GM12878 (cell line): Measurements from ENCODE around the gene FOXO1. TPM values are rescaled to one million over a fixed set of nuclear protein-coding genes. Genes with fewer than 3 reads are reported as not detected.

ENCODE experiments used
- ATAC-seq: fragments of 200-7000 bp; cut with Tn5 transposase; 3 replicates; pipeline ENCODE4 v1.9.1; 2020; ENCODE audit warnings: mild to moderate bottlenecking, moderate library complexity
- BruUV-seq: library from RNA; stranded (reverse); fragments of 400-500 nt; replicated peaks from 2 replicates; lab custom pipeline; 2021; lab: Mats Ljungman, UMichigan
- CTCF ChIA-PET: fragments of 300-600 bp; sonication (Branson Sonifier 250); formaldehyde crosslinking; extraction: SDS; loops from one replicate; lab custom pipeline; 2021; ENCODE audit warnings: inconsistent platforms; lab: Yijun Ruan, JAX
- POLR2A ChIA-PET: fragments of 350-600 bp; formaldehyde crosslinking; extraction: SDS; loops from one replicate; lab custom pipeline; 2021; ENCODE audit warnings: inconsistent platforms; lab: Charles Lee
- RAD21 ChIA-PET: fragments of 300-600 bp; sonication (Branson Sonifier 250); formaldehyde crosslinking; loops from one replicate; lab custom pipeline; 2023; ENCODE audit warnings: antibody characterized with exemption; ENCODE audit not compliant: unreplicated experiment; lab: Charles Lee
- SMC1A ChIA-PET: fragments of 300-600 bp; sonication (Branson Sonifier 250); formaldehyde crosslinking; loops from one replicate; lab custom pipeline; 2023; ENCODE audit not compliant: unreplicated experiment, uncharacterized antibody; lab: Charles Lee
- DNase-seq: peaks from one replicate; pipeline ENCODE4 v3.0.0-alpha.2; 2011; ENCODE audit warnings: low read depth, low spot score
- FAIRE-seq: peaks from 3 replicates; lab custom pipeline; 2011; peaks lifted over from hg19 to GRCh38; lab: Jason Lieb, UNC
- H2AFZ ChIP-seq: 2 replicates; pipeline ENCODE4 v1.6.0; 2011; ENCODE audit warnings: low read depth, low read length, control low read depth; ENCODE audit not compliant: control insufficient read depth
- H3K27ac ChIP-seq: 2 replicates; pipeline ENCODE4 v1.5.1; 2011; ENCODE audit warnings: control low read depth; ENCODE audit not compliant: control insufficient read depth, insufficient read depth
- H3K27me3 ChIP-seq, 2 experiments: replicated peaks in 1 of 2; 2 replicates each; pipeline versions ENCODE4 v1.6.0 to v1.6.1; 2011; ENCODE audit warnings: low read length in 1 of 2; ENCODE audit not compliant: control insufficient read depth in 2 of 2, insufficient read depth in 2 of 2
- H3K36me3 ChIP-seq, 2 experiments: 2 replicates each; pipeline ENCODE4 v1.5.1; 2011; ENCODE audit warnings: low read length in 1 of 2; ENCODE audit not compliant: control insufficient read depth in 2 of 2, insufficient read depth in 2 of 2
- H3K4me1 ChIP-seq: 2 replicates; pipeline ENCODE4 v1.6.1; 2011; ENCODE audit warnings: mild to moderate bottlenecking, low read length, moderate library complexity, mixed read lengths; ENCODE audit not compliant: control insufficient read depth, insufficient read depth
- H3K4me2 ChIP-seq: 2 replicates; pipeline ENCODE4 v1.6.0; 2011; ENCODE audit warnings: control low read depth; ENCODE audit not compliant: control insufficient read depth, insufficient read depth
- H3K4me3 ChIP-seq: fragments of 200-600 bp; sonication (generic); 2 replicates; pipeline ENCODE4 v1.5.1; 2016
- H3K79me2 ChIP-seq: 2 replicates; pipeline ENCODE4 v1.6.0; 2011; ENCODE audit warnings: low read length; ENCODE audit not compliant: control insufficient read depth, insufficient read depth
- H3K9ac ChIP-seq: 2 replicates; pipeline ENCODE4 v1.8.0; 2011; ENCODE audit warnings: low read length, control low read depth, mixed read lengths; ENCODE audit not compliant: control insufficient read depth, insufficient read depth
- H3K9me3 ChIP-seq: replicated peaks from 3 replicates; pipeline ENCODE4 v1.5.1; 2011; ENCODE audit warnings: mild to moderate bottlenecking, low read length; ENCODE audit not compliant: control insufficient read depth, insufficient read depth
- H4K20me1 ChIP-seq: 2 replicates; pipeline ENCODE4 v1.6.0; 2011; ENCODE audit not compliant: control insufficient read depth, insufficient read depth
- BHLHE40 ChIP-seq, 2 experiments: fragments of 450-650 bp in 1 of 2; IDR thresholded peaks; 2 replicates each; pipeline ENCODE4 v1.6.1; 2011 to 2017; ENCODE audit warnings: low read depth in 2 of 2, borderline replicate concordance in 1 of 2, improper control_type of control experiment in 1 of 2, low read length in 1 of 2, mild to moderate bottlenecking in 1 of 2
- DPF2 ChIP-seq: fragments of 450-650 bp; IDR thresholded peaks from 2 replicates; pipeline ENCODE4 v1.6.1; 2017; ENCODE audit warnings: mild to moderate bottlenecking
- E2F8 ChIP-seq: fragments of 450-650 bp; IDR thresholded peaks from 2 replicates; pipeline ENCODE4 v1.6.1; 2018; ENCODE audit warnings: mild to moderate bottlenecking, low read depth, moderate library complexity; ENCODE audit not compliant: partially characterized antibody
- EGR1 ChIP-seq, 2 experiments: IDR thresholded peaks; 1 replicate in 1 of 2; 2 replicates in 1 of 2; pipeline ENCODE4 v1.6.1; 2011 to 2012; ENCODE audit warnings: low read depth in 2 of 2, low read length in 2 of 2, borderline replicate concordance in 1 of 2, mild to moderate bottlenecking in 1 of 2, moderate library complexity in 1 of 2
- JUND ChIP-seq: IDR thresholded peaks from 2 replicates; pipeline ENCODE4 v1.6.1; 2012; ENCODE audit warnings: low read depth, mild to moderate bottlenecking, low read length, improper control_type of control experiment, moderate library complexity
- KAT2A ChIP-seq: conservative IDR thresholded peaks from 2 replicates; pipeline ENCODE4 v1.6.1; 2011; ENCODE audit warnings: low read depth, low read length; ENCODE audit not compliant: control insufficient read depth
- LARP7 ChIP-seq: fragments of 450-650 bp; IDR thresholded peaks from 2 replicates; pipeline ENCODE4 v1.6.1; 2017; ENCODE audit warnings: mild to moderate bottlenecking
- MEF2B ChIP-seq: fragments of 450-650 bp; IDR thresholded peaks from 2 replicates; pipeline ENCODE4 v1.6.1; 2018; ENCODE audit warnings: mild to moderate bottlenecking, moderate library complexity; ENCODE audit not compliant: partially characterized antibody, poor library complexity, severe bottlenecking
- NBN ChIP-seq: fragments of 450-650 bp; IDR thresholded peaks from 2 replicates; pipeline ENCODE4 v1.6.1; 2016
- NFYB ChIP-seq: IDR thresholded peaks from 2 replicates; pipeline ENCODE4 v1.6.1; 2011; ENCODE audit warnings: low read depth, mild to moderate bottlenecking, low read length, improper control_type of control experiment, moderate library complexity; ENCODE audit not compliant: insufficient read depth
- SMARCA5 ChIP-seq: fragments of 450-650 bp; IDR thresholded peaks from 2 replicates; pipeline ENCODE4 v1.6.1; 2017; ENCODE audit warnings: mild to moderate bottlenecking
- SP1 ChIP-seq: IDR thresholded peaks from one replicate; pipeline ENCODE4 v1.6.1; 2011; ENCODE audit warnings: low read depth, low read length
- TCF7 ChIP-seq: IDR thresholded peaks from 2 replicates; pipeline ENCODE4 v1.6.1; 2014; ENCODE audit warnings: antibody characterized with exemption, borderline replicate concordance
- YY1 ChIP-seq: IDR thresholded peaks from 2 replicates; pipeline ENCODE4 v1.6.1; 2011; ENCODE audit warnings: low read depth, mild to moderate bottlenecking, low read length
- ZNF217 ChIP-seq: fragments of 450-650 bp; IDR thresholded peaks from 2 replicates; pipeline ENCODE4 v1.6.1; 2017; ENCODE audit warnings: antibody characterized with exemption, mild to moderate bottlenecking
- WGBS: methylation state at CpG from one replicate; pipeline ENCODE4 v1.1.6; 2016; ENCODE audit warnings: low lambda C conversion rate; ENCODE audit not compliant: insufficient replicate concordance, insufficient coverage; ENCODE audit errors: missing lambda C conversion rate; 5-methylcytosine and 5-hydroxymethylcytosine counted together
- in situ Hi-C: fragments of 300-500 bp; cut with MboI; formaldehyde crosslinking; loops from 9 replicates; pipeline ENCODE4 v1.14.3; 2018; ENCODE audit warnings: mixed read lengths
- intact Hi-C: fragments of 100-400 bp; cut with micrococcal nuclease; formaldehyde crosslinking; loops from one replicate; pipeline ENCODE4 v1.14.2; 2022; ENCODE audit not compliant: unreplicated experiment
- polyA plus RNA-seq, 11 experiments: library from polyadenylated mRNA; depleted of rRNA in 4 of 11; unstranded in 6 of 11; stranded (reverse) in 5 of 11; fragments of >200 nt; fragmentation: Nextera tagmentation in 4 of 11; fragmentation: Illumina TruSeq in 1 of 11; extraction: Ambion mirVana in 4 of 11; extraction: Trizol in 1 of 11; gene quantifications; 1 replicate in 1 of 11; 2 replicates in 10 of 11; pipeline versions ENCODE4 v1.2.1 to v1.2.3, GENCODE V29; 2011 to 2016; ENCODE audit warnings: inconsistent platforms in 2 of 11, missing spikeins in 2 of 11, low read depth in 1 of 11
- total RNA-seq, 4 experiments: library from RNA; depleted of rRNA in 3 of 4; stranded (reverse); fragments of >200 nt in 3 of 4; fragmentation: Illumina TruSeq in 1 of 4; extraction: Trizol in 1 of 4; gene quantifications; 2 replicates each; pipeline versions ENCODE4 v1.2.1 to v1.2.3, GENCODE V29; 2013 to 2021

FOXO1 gene
- total and polyA plus RNA-seq, 10 of the 15 experiments (the other 5 are each of a cell fraction or from before 2014, with no cell fraction given): 0.58 to 8.3 (median 0.88) TPM

- Histone ChIP-seq H3K36me3 (no peaks in the 10 kb centered on the region), H3K79me2 (peaks cover 9% of the 10 kb centered on the region), H3K4me1 (peaks cover 6% of the 10 kb centered on the region), H3K9ac (no peak overlapping the region), H3K4me3 (no peak overlapping the region), H3K4me2 (no peak overlapping the region), H3K27me3 (no peaks in the 10 kb centered on the region), H3K27ac (no peak overlapping the region), H2AFZ (no peak overlapping the region), H4K20me1 (no peaks in the 10 kb centered on the region), H3K9me3 (no peaks in the 10 kb centered on the region)
- SMC1A ChIA-PET: interaction anchor here (1.8 to 4.4 kb wide), 2 partner anchors 12 to 33 kb away, joined by 3 to 39 read pairs; no protein-coding TSS in a partner anchor
- POLR2A ChIA-PET: no interaction called here
- DNase-seq (no peak), ATAC-seq (no peak), FAIRE-seq (no peak)
- CTCF ChIA-PET: interaction anchor here (1.0 to 3.6 kb wide), 3 partner anchors 10 to 407 kb away, joined by 3 to 63 read pairs (median 3); no protein-coding TSS in a partner anchor
- intact Hi-C loops (no loop called here), in situ Hi-C loops (no loop called here)
- RAD21 ChIA-PET: interaction anchor here (1.3 kb wide), 1 partner anchor 12 kb away, joined by 3 read pairs; no protein-coding TSS in a partner anchor
- WGBS: 18% methylated on average over 2 of the region's 2 CpGs
- no TSS peak for BruUV-seq
- TF ChIP-seq DPF2: no peak
These were observed 3.9 kb upstream of the FOXO1 start for GRCh38 chr13:40670307-40670706.

GRCh38 chr13:40668335-40668734 is 1.9 kb upstream of the FOXO1 start:
- ChIA-PET POLR2A (interaction anchor here (0.5 kb wide), 1 partner anchor 13 kb away, joined by 8 read pairs; no protein-coding TSS in a partner anchor), RAD21 (interaction anchor here (0.8 to 2.1 kb wide), 20 partner anchors 12 to 726 kb away, joined by 3 to 17 read pairs (median 4); no protein-coding TSS in a partner anchor), SMC1A (interaction anchor here (0.6 to 4.4 kb wide), 20 partner anchors 9 to 600 kb away, joined by 3 to 39 read pairs (median 4); partner anchors contain the start of gene SLC25A15), CTCF (interaction anchor here (0.6 to 3.6 kb wide), 31 partner anchors 11 to 983 kb away, joined by 3 to 63 read pairs (median 3); no protein-coding TSS in a partner anchor)
- Histone ChIP-seq H3K36me3 (no peaks in the 10 kb centered on the region), H3K79me2 (peaks cover 25% of the 10 kb centered on the region), H3K4me3 (no peak overlapping the region), H3K9ac (no peak overlapping the region), H3K4me2 (no peak overlapping the region), H3K9me3 (no peaks in the 10 kb centered on the region), H4K20me1 (no peaks in the 10 kb centered on the region), H3K27me3 (no peaks in the 10 kb centered on the region), H2AFZ (no peak overlapping the region), H3K27ac (no peak overlapping the region), H3K4me1 (peaks cover 6% of the 10 kb centered on the region)
- intact Hi-C loops: loop anchor here (5.0 kb wide), 1 partner anchor 109 kb away; no protein-coding TSS in a partner anchor
- no peak for FAIRE-seq
- 22% methylated on average over 11 of the region's 11 CpGs for WGBS
- peak; percentile 36 for ATAC-seq
- no TSS peak for BruUV-seq
- DNase-seq: no peak
- in situ Hi-C loops: no loop called here
- TF ChIP-seq EGR1 (IDR thresholded peaks at IDR 0.05; ENCODE audit: borderline replicate concordance in 1 of 2, low read depth in 2 of 2, low read length in 2 of 2) (no peak), YY1 (0 out of 2 replicates have a peak, but pooled peaks have one; percentile 20), TCF7 (no peak), NBN (no peak), MEF2B (no peak), LARP7 (no peak), SP1 (no peak), ZNF217 (no peak), NFYB (no peak), KAT2A (no peak), E2F8 (no peak), SMARCA5 (no peak), BHLHE40 (IDR thresholded peaks at IDR 0.05; ENCODE audit: borderline replicate concordance in 1 of 2, low read depth in 2 of 2, low read length in 1 of 2) (peak; percentile 38 to 60; a peak in 2 of 4 replicates), JUND (no peak)
